ENCODE results near the gene MPG.

Gene MPG

DNA sequence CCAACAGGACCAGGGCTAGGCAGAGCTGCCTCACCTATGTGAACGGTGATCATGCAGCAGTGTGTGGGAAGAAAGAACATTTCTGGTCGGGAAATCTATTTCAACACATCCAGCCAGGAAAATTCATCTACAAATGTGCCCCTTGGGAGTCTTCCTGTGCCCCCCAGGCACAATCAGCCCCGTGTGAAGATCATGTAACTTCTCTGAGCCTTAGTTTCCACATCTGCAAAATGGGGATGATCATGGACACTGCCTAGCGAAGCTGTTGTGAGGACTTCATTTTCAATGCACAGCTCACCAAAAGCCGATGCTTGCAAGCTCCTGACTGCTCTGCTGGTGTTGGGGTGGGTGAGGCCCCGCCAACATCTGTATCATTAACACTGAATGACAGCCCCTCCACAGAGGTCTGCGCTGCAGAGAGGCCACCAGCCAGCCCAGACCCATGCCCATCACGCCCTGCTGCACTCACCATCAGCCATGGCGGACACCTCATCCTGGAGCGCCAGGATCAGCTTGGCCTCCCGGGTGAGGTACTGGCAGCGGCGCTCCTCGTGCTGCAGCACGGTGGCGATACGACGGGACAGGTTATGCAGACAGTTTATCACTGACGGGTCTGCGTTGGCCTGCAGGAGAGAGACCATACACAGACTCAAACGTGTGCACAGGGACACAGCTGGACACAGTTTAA, 34.3 kb downstream of the MPG start:
- no peaks in the 10 kb centered on the region for H3K9me3 ChIP-seq (ENCODE audit: control insufficient read depth in 5 of 5, low read length in 5 of 5)
- H3K36me3 ChIP-seq (ENCODE audit: control insufficient read depth in 5 of 5, insufficient read depth in 5 of 5, low read length in 5 of 5): peaks cover 0 to 71% (median 50%) of the 10 kb centered on the region in 5 donors
- H3K4me1 ChIP-seq (ENCODE audit: control insufficient read depth in 5 of 5, insufficient read depth in 5 of 5, low read length in 5 of 5): peaks cover 0 to 10% (median 9%) of the 10 kb centered on the region in 5 donors
- no peak overlapping the region for H3K27ac ChIP-seq (ENCODE audit: low read depth, low read length)
- H3K9ac ChIP-seq (ENCODE audit: low read length in 5 of 5): no peak overlapping the region
- H3K4me3 ChIP-seq (ENCODE audit: low read depth in 1 of 5, low read length in 5 of 5): no peak overlapping the region
- no peaks in the 10 kb centered on the region for H3K27me3 ChIP-seq (ENCODE audit: control insufficient read depth in 5 of 5, insufficient read depth in 4 of 5, low read length in 5 of 5)

DNA sequence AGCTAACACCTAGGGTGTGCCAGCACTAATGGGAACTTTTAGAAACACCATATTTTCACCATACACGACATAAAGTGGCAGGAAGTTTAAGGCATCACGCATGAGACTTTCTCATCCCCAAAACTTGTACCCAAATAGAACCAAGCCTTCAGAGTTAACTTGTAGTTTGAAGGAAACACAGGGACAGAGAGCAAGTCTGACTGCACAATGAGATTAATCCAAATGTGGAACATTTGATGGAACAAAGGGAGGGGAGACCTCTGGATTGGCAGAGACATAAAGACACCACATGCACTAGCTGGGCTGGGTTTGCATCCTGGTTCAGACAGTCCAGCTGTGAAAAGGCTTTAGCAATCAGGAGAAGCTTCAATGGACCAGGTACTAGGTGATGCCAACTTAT, 36.3 kb downstream of the MPG start:
- Histone ChIP-seq H3K27me3 (ENCODE audit: control insufficient read depth in 5 of 5, insufficient read depth in 4 of 5, low read length in 5 of 5) (no peaks in the 10 kb centered on the region), H3K4me3 (ENCODE audit: low read depth in 1 of 5, low read length in 5 of 5) (no peak overlapping the region), H3K36me3 (ENCODE audit: control insufficient read depth in 5 of 5, insufficient read depth in 5 of 5, low read length in 5 of 5) (peaks cover 0 to 62% (median 45%) of the 10 kb centered on the region in 5 donors), H3K4me1 (ENCODE audit: control insufficient read depth in 5 of 5, insufficient read depth in 5 of 5, low read length in 5 of 5) (peaks cover 0 to 13% (median 9%) of the 10 kb centered on the region in 5 donors), H3K9me3 (ENCODE audit: control insufficient read depth in 5 of 5, low read length in 5 of 5) (no peaks in the 10 kb centered on the region), H3K27ac (ENCODE audit: low read depth, low read length) (no peak overlapping the region), H3K9ac (ENCODE audit: low read length in 5 of 5) (no peak overlapping the region)

DNA sequence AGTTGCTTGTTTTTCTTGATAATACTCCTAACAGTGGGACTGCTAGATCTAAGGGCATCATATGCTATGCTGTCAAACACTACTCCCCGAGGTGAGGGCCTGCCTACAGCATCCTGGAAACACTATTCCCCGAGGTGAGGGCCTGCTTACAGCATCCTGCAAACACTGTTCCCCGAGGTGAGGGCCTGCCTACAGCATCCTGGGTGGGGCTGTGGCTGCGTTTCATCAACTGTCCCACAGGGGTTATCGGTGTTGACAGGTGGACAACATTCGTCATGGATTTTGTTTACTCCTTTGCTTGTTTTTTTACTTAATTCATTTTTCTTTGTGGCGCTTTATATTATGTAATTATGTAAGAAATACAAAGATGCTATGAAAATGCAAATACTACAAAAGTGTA, 38.0 kb downstream of the MPG start:
- Histone ChIP-seq H3K9ac (ENCODE audit: low read length in 5 of 5) (no peak overlapping the region), H3K36me3 (ENCODE audit: control insufficient read depth in 5 of 5, insufficient read depth in 5 of 5, low read length in 5 of 5) (peaks cover 0 to 52% (median 36%) of the 10 kb centered on the region in 5 donors)

DNA sequence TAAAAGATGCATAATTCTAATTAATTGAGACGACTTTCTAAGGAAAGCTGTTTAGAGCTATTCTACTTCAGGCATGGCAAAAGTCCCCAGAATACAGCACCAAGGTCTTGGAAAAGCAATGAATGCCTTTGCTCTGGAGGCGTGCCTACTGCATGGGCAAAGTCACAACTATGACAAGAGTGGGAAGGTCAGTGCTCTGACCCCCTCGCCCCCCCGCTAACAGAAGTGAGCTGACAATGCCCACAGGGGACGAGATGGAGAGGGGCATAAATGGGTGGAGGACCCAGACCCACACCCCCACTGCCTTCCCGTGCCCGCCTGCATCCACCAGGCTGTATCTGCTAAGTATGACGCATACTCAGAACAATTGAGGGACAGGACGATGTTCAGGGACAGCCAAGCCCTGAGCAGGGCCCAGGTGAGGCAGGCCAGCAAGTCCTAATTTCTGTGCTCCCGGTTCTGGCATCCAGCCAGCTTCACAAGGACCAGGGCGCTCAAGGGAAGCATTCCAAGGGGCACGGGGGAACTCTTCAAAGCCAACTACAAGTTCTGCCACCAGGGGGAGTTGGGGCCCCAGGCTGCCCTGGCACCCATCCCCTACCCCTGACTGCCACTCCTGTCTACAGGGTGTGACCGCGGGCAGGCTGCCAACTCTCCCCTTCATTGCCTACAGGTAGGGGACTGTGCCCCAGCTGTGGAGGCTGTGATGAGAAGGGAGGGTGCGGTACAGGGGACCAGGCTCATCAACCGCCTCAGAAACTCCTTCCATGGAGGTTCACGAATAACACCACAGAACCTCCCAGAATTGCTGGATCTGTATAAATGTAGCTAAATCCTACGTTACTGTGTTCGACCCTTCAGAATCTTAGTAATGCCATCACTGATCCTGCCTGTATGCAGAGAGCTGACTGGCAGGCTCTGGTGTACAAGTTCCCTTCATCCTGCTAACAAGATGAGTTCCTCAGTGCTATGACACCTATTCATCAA, 39.6 kb downstream of the MPG start:
- Histone ChIP-seq H3K4me1 (ENCODE audit: control insufficient read depth in 5 of 5, insufficient read depth in 5 of 5, low read length in 5 of 5) (peaks cover 0 to 13% (median 9%) of the 10 kb centered on the region in 5 donors), H3K27ac (ENCODE audit: low read depth, low read length) (no peak overlapping the region), H3K9me3 (ENCODE audit: control insufficient read depth in 5 of 5, low read length in 5 of 5) (no peaks in the 10 kb centered on the region), H3K36me3 (ENCODE audit: control insufficient read depth in 5 of 5, insufficient read depth in 5 of 5, low read length in 5 of 5) (peaks cover 0 to 40% (median 27%) of the 10 kb centered on the region in 5 donors), H3K4me3 (ENCODE audit: low read depth in 1 of 5, low read length in 5 of 5) (no peak overlapping the region), H3K27me3 (ENCODE audit: control insufficient read depth in 5 of 5, insufficient read depth in 4 of 5, low read length in 5 of 5) (no peaks in the 10 kb centered on the region), H3K9ac (ENCODE audit: low read length in 5 of 5) (no peak overlapping the region)

More for the DNA sequence above, 38.0 kb downstream of the MPG start:
- Histone ChIP-seq H3K4me3 (ENCODE audit: low read depth in 1 of 5, low read length in 5 of 5) (no peak overlapping the region), H3K27ac (ENCODE audit: low read depth, low read length) (no peak overlapping the region), H3K27me3 (ENCODE audit: control insufficient read depth in 5 of 5, insufficient read depth in 4 of 5, low read length in 5 of 5) (no peaks in the 10 kb centered on the region), H3K4me1 (ENCODE audit: control insufficient read depth in 5 of 5, insufficient read depth in 5 of 5, low read length in 5 of 5) (peaks cover 0 to 13% (median 9%) of the 10 kb centered on the region in 5 donors), H3K9me3 (ENCODE audit: control insufficient read depth in 5 of 5, low read length in 5 of 5) (no peaks in the 10 kb centered on the region)

DNA sequence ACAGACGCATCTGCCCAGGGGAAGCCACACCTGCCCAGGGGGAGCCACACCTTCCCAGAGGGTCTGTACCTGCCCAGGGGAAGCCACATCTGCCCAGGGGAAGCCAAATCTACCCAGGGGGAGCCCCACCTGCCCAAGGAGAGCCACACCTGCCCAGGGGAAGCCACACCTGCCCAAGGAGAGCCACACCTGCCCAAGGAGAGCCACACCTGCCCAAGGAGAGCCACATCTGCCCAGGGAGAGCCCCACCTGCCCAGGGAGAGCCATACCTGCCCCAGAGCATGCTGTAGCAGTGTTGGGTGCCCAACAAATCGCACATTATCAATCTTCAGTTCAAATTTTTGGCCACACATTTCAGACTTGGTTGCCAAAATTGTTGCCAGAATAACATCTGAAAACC, 40.8 kb downstream of the MPG start:
- Histone ChIP-seq H3K4me1 (ENCODE audit: control insufficient read depth in 5 of 5, insufficient read depth in 5 of 5, low read length in 5 of 5) (peaks cover 0 to 3% (median under 1%) of the 10 kb centered on the region in 5 donors), H3K9me3 (ENCODE audit: control insufficient read depth in 5 of 5, low read length in 5 of 5) (no peaks in the 10 kb centered on the region), H3K36me3 (ENCODE audit: control insufficient read depth in 5 of 5, insufficient read depth in 5 of 5, low read length in 5 of 5) (peaks cover 0 to 40% (median 23%) of the 10 kb centered on the region in 5 donors), H3K27ac (ENCODE audit: low read depth, low read length) (no peak overlapping the region), H3K27me3 (ENCODE audit: control insufficient read depth in 5 of 5, insufficient read depth in 4 of 5, low read length in 5 of 5) (no peaks in the 10 kb centered on the region), H3K4me3 (ENCODE audit: low read depth in 1 of 5, low read length in 5 of 5) (no peak overlapping the region), H3K9ac (ENCODE audit: low read length in 5 of 5) (no peak overlapping the region)

DNA sequence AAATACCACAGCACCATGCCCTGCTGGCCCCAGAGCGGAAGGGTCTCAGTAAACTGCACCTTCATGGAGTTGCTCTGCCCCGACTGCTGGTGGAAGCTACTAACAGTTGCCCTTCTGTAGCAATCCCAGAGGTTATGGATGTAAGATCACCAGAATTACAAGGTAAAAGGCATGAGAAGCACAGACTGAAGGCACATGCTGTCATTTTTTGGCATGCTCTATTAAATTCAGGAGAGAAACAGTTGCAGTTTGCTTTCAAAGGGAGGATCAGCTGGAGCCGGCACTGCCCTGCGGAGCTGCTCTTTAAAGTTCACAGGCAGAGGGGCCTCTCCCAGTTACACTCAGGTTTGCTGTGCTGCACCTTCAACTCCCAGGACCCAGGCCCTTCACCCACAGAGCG, 41.3 kb downstream of the MPG start:
- peaks cover 0 to 4% (median 0%) of the 10 kb centered on the region in 5 donors for H3K4me1 ChIP-seq (ENCODE audit: control insufficient read depth in 5 of 5, insufficient read depth in 5 of 5, low read length in 5 of 5)
- no peak overlapping the region for H3K9ac ChIP-seq (ENCODE audit: low read length in 5 of 5)
- H3K36me3 ChIP-seq (ENCODE audit: control insufficient read depth in 5 of 5, insufficient read depth in 5 of 5, low read length in 5 of 5): peaks cover 0 to 38% (median 21%) of the 10 kb centered on the region in 5 donors
- H3K9me3 ChIP-seq (ENCODE audit: control insufficient read depth in 5 of 5, low read length in 5 of 5): no peaks in the 10 kb centered on the region
- H3K27ac ChIP-seq (ENCODE audit: low read depth, low read length): no peak overlapping the region
- no peaks in the 10 kb centered on the region for H3K27me3 ChIP-seq (ENCODE audit: control insufficient read depth in 5 of 5, insufficient read depth in 4 of 5, low read length in 5 of 5)
- no peak overlapping the region for H3K4me3 ChIP-seq (ENCODE audit: low read depth in 1 of 5, low read length in 5 of 5)

DNA sequence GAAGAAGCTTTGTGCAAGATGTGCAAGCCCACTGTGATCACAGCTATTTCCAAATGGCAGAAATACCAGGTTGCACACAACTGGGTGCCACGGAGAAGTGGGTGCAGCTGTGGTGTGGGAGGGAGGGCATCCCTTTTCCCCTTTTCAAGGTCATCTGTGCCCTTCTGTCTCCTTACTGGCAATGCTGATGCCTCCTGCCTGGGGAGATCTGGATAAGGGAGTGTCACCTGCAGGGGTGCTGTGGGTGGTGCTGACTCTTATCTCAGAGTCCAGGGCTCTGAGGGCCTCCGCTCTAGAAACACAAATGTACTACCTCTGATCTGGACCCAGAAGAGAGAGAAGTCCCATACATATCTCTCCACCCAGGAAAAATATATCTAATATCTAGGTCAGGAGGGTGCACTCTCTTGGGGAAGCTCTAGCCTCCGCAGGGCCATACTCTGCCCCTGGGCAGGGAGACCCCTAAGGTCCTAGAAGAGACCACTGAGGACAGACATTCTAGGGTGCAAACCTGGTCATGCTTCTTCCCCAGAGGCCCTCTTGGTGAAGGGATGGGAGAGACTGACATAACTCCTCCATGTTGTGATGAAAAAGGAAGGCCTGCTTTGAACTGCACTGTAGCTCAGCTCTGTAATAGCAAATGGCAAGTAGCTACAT, 41.9 kb downstream of the MPG start:
- Histone ChIP-seq H3K9me3 (ENCODE audit: control insufficient read depth in 5 of 5, low read length in 5 of 5) (no peaks in the 10 kb centered on the region), H3K4me3 (ENCODE audit: low read depth in 1 of 5, low read length in 5 of 5) (no peak overlapping the region), H3K27me3 (ENCODE audit: control insufficient read depth in 5 of 5, insufficient read depth in 4 of 5, low read length in 5 of 5) (no peaks in the 10 kb centered on the region), H3K9ac (ENCODE audit: low read length in 5 of 5) (no peak overlapping the region), H3K36me3 (ENCODE audit: control insufficient read depth in 5 of 5, insufficient read depth in 5 of 5, low read length in 5 of 5) (peaks cover 0 to 39% (median 17%) of the 10 kb centered on the region in 5 donors), H3K27ac (ENCODE audit: low read depth, low read length) (no peak overlapping the region), H3K4me1 (ENCODE audit: control insufficient read depth in 5 of 5, insufficient read depth in 5 of 5, low read length in 5 of 5) (peaks cover 0 to 4% (median 0%) of the 10 kb centered on the region in 5 donors)

DNA sequence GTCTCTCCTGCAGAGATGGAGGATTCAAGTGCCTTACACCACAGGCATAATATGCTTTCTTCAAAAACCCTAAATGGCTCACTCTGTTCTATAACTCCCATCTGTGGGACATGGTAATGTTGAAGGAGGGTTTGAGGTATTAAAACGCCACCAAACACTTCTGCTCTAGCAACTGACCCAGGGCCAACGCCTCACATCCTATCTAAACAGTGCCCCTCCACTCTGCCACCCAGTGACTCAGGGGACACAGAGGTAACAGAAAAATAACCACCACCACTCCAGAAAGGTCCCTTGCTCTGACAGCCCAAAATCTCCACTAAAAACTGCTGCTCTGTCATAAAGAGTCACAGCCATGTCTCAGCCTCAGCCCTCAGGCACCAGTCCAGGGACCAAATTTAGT, 42.7 kb downstream of the MPG start:
- peaks cover 0 to 35% (median 21%) of the 10 kb centered on the region in 5 donors for H3K36me3 ChIP-seq (ENCODE audit: control insufficient read depth in 5 of 5, insufficient read depth in 5 of 5, low read length in 5 of 5)
- H3K4me3 ChIP-seq (ENCODE audit: low read depth in 1 of 5, low read length in 5 of 5): no peak overlapping the region
- H3K9me3 ChIP-seq (ENCODE audit: control insufficient read depth in 5 of 5, low read length in 5 of 5): no peaks in the 10 kb centered on the region
- no peaks in the 10 kb centered on the region for H3K27me3 ChIP-seq (ENCODE audit: control insufficient read depth in 5 of 5, insufficient read depth in 4 of 5, low read length in 5 of 5)
- H3K27ac ChIP-seq (ENCODE audit: low read depth, low read length): no peak overlapping the region
- peaks cover 0 to 4% (median 0%) of the 10 kb centered on the region in 5 donors for H3K4me1 ChIP-seq (ENCODE audit: control insufficient read depth in 5 of 5, insufficient read depth in 5 of 5, low read length in 5 of 5)
- no peak overlapping the region for H3K9ac ChIP-seq (ENCODE audit: low read length in 5 of 5)

DNA sequence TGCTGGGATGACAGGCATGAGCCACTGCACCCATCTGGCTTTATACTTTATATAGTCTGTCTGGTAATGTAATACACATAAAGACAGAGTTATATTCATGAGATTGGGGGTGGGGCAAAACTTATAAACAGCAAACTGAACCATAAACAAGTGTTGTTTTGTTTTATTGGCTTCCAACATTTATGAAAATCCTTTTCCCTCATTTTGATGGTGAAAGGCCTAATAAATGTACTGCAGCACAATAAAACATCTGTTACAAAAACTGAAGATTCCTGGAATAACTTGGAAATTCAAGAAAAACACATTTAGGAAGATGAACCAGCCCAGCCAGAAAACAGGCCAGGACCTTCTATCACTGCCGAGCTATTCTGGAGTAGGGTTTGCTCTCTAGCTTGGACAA, 44.3 kb downstream of the MPG start:
- Histone ChIP-seq H3K4me3 (ENCODE audit: low read depth in 1 of 5, low read length in 5 of 5) (no peak overlapping the region), H3K4me1 (ENCODE audit: control insufficient read depth in 5 of 5, insufficient read depth in 5 of 5, low read length in 5 of 5) (peaks cover 0 to 4% (median 0%) of the 10 kb centered on the region in 5 donors), H3K9me3 (ENCODE audit: control insufficient read depth in 5 of 5, low read length in 5 of 5) (no peaks in the 10 kb centered on the region), H3K36me3 (ENCODE audit: control insufficient read depth in 5 of 5, insufficient read depth in 5 of 5, low read length in 5 of 5) (peaks cover 0 to 23% (median 18%) of the 10 kb centered on the region in 5 donors), H3K27ac (ENCODE audit: low read depth, low read length) (no peak overlapping the region), H3K27me3 (ENCODE audit: control insufficient read depth in 5 of 5, insufficient read depth in 4 of 5, low read length in 5 of 5) (no peaks in the 10 kb centered on the region), H3K9ac (ENCODE audit: low read length in 5 of 5) (no peak overlapping the region)
